ENCODE measurements around the gene THOC1.

The THOC1 gene

GRCh38 chr18:274313-274712 is 6.5 kb upstream of the THOC1 start:
- peaks cover 16% of the 10 kb centered on the region for H3K4me1 ChIP-seq (ENCODE audit: control insufficient read depth, insufficient read depth, low read length)
- H3K36me3 ChIP-seq (ENCODE audit: control insufficient read depth, insufficient read depth, low read length) = no peaks in the 10 kb centered on the region
- no peak overlapping the region for H3K9ac ChIP-seq (ENCODE audit: low read depth, low read length)
- H3K27ac ChIP-seq (ENCODE audit: low read depth, low read length) = no peak overlapping the region
- H3K9me3 ChIP-seq (ENCODE audit: control insufficient read depth, insufficient read depth, low read length) = no peaks in the 10 kb centered on the region
- H3K27me3 ChIP-seq (ENCODE audit: control insufficient read depth, insufficient read depth, low read length) = no peaks in the 10 kb centered on the region
- no peak overlapping the region for H3K4me3 ChIP-seq (ENCODE audit: low read depth, low read length)

- H3K4me1 ChIP-seq (ENCODE audit: control insufficient read depth, insufficient read depth, low read length) = peaks cover 21% of the 10 kb centered on the region
- no peaks in the 10 kb centered on the region for H3K9me3 ChIP-seq (ENCODE audit: control insufficient read depth, insufficient read depth, low read length)
- H3K36me3 ChIP-seq (ENCODE audit: control insufficient read depth, insufficient read depth, low read length) = no peaks in the 10 kb centered on the region
- no peak overlapping the region for H3K4me3 ChIP-seq (ENCODE audit: low read depth, low read length)
- no peaks in the 10 kb centered on the region for H3K27me3 ChIP-seq (ENCODE audit: control insufficient read depth, insufficient read depth, low read length)
- no peak overlapping the region for H3K9ac ChIP-seq (ENCODE audit: low read depth, low read length)
- H3K27ac ChIP-seq (ENCODE audit: low read depth, low read length) = no peak overlapping the region
Measured at GRCh38 chr18:273525-273924, 5.7 kb upstream of the THOC1 start.

- H3K9ac ChIP-seq (ENCODE audit: low read depth, low read length) = no peak overlapping the region
- no peaks in the 10 kb centered on the region for H3K9me3 ChIP-seq (ENCODE audit: control insufficient read depth, insufficient read depth, low read length)
- H3K27me3 ChIP-seq (ENCODE audit: control insufficient read depth, insufficient read depth, low read length) = no peaks in the 10 kb centered on the region
- peak overlapping the region; percentile 8 for H3K27ac ChIP-seq (ENCODE audit: low read depth, low read length)
- no peak overlapping the region for H3K4me3 ChIP-seq (ENCODE audit: low read depth, low read length)
- H3K4me1 ChIP-seq (ENCODE audit: control insufficient read depth, insufficient read depth, low read length) = peaks cover 21% of the 10 kb centered on the region
- H3K36me3 ChIP-seq (ENCODE audit: control insufficient read depth, insufficient read depth, low read length) = no peaks in the 10 kb centered on the region
Measured at GRCh38 chr18:272650-273049, 4.8 kb upstream of the THOC1 start.

GRCh38 chr18:269480-270095 is 1.7 kb upstream of the THOC1 start:
- Histone ChIP-seq H3K9me3 (ENCODE audit: control insufficient read depth, insufficient read depth, low read length) (no peaks in the 10 kb centered on the region), H3K27me3 (ENCODE audit: control insufficient read depth, insufficient read depth, low read length) (no peaks in the 10 kb centered on the region), H3K36me3 (ENCODE audit: control insufficient read depth, insufficient read depth, low read length) (peaks cover 10% of the 10 kb centered on the region), H3K4me3 (ENCODE audit: low read depth, low read length) (peak overlapping the region; percentile 18; the same call in 1 of the 2 replicates), H3K27ac (ENCODE audit: low read depth, low read length) (no peak overlapping the region), H3K9ac (ENCODE audit: low read depth, low read length) (no peak overlapping the region), H3K4me1 (ENCODE audit: control insufficient read depth, insufficient read depth, low read length) (peaks cover 21% of the 10 kb centered on the region)

GRCh38 chr18:267380-267687 is 513 bp downstream of the THOC1 start:
- Histone ChIP-seq H3K27ac (ENCODE audit: low read depth, low read length) (peak overlapping the region; percentile 92), H3K9me3 (ENCODE audit: control insufficient read depth, insufficient read depth, low read length) (no peaks in the 10 kb centered on the region), H3K9ac (ENCODE audit: low read depth, low read length) (peak overlapping the region; percentile 87), H3K4me3 (ENCODE audit: low read depth, low read length) (peak overlapping the region; percentile 89), H3K4me1 (ENCODE audit: control insufficient read depth, insufficient read depth, low read length) (peaks cover 18% of the 10 kb centered on the region), H3K36me3 (ENCODE audit: control insufficient read depth, insufficient read depth, low read length) (peaks cover 30% of the 10 kb centered on the region), H3K27me3 (ENCODE audit: control insufficient read depth, insufficient read depth, low read length) (no peaks in the 10 kb centered on the region)

- Histone ChIP-seq H3K4me1 (ENCODE audit: control insufficient read depth, insufficient read depth, low read length) (no peaks in the 10 kb centered on the region), H3K27me3 (ENCODE audit: control insufficient read depth, insufficient read depth, low read length) (no peaks in the 10 kb centered on the region), H3K36me3 (ENCODE audit: control insufficient read depth, insufficient read depth, low read length) (peaks cover 88% of the 10 kb centered on the region), H3K9me3 (ENCODE audit: control insufficient read depth, insufficient read depth, low read length) (no peaks in the 10 kb centered on the region), H3K4me3 (ENCODE audit: low read depth, low read length) (no peak overlapping the region), H3K9ac (ENCODE audit: low read depth, low read length) (no peak overlapping the region), H3K27ac (ENCODE audit: low read depth, low read length) (no peak overlapping the region)
Measured at GRCh38 chr18:261398-262073, 6.3 kb downstream of the THOC1 start.

GRCh38 chr18:260547-260946 is 7.3 kb downstream of the THOC1 start:
- no peak overlapping the region for H3K4me3 ChIP-seq (ENCODE audit: low read depth, low read length)
- peaks cover 97% of the 10 kb centered on the region for H3K36me3 ChIP-seq (ENCODE audit: control insufficient read depth, insufficient read depth, low read length)
- no peak overlapping the region for H3K9ac ChIP-seq (ENCODE audit: low read depth, low read length)
- no peaks in the 10 kb centered on the region for H3K9me3 ChIP-seq (ENCODE audit: control insufficient read depth, insufficient read depth, low read length)
- H3K4me1 ChIP-seq (ENCODE audit: control insufficient read depth, insufficient read depth, low read length) = no peaks in the 10 kb centered on the region
- no peak overlapping the region for H3K27ac ChIP-seq (ENCODE audit: low read depth, low read length)
- H3K27me3 ChIP-seq (ENCODE audit: control insufficient read depth, insufficient read depth, low read length) = no peaks in the 10 kb centered on the region

GRCh38 chr18:255171-255570 is 12.7 kb downstream of the THOC1 start:
- H3K9ac ChIP-seq (ENCODE audit: low read depth, low read length) = no peak overlapping the region
- no peak overlapping the region for H3K27ac ChIP-seq (ENCODE audit: low read depth, low read length)
- no peak overlapping the region for H3K4me3 ChIP-seq (ENCODE audit: low read depth, low read length)
- H3K9me3 ChIP-seq (ENCODE audit: control insufficient read depth, insufficient read depth, low read length) = no peaks in the 10 kb centered on the region
- peaks cover 100% of the 10 kb centered on the region for H3K36me3 ChIP-seq (ENCODE audit: control insufficient read depth, insufficient read depth, low read length)
- H3K27me3 ChIP-seq (ENCODE audit: control insufficient read depth, insufficient read depth, low read length) = no peaks in the 10 kb centered on the region
- H3K4me1 ChIP-seq (ENCODE audit: control insufficient read depth, insufficient read depth, low read length) = no peaks in the 10 kb centered on the region

GRCh38 chr18:253121-253520 is 14.7 kb downstream of the THOC1 start:
- Histone ChIP-seq H3K9me3 (ENCODE audit: control insufficient read depth, insufficient read depth, low read length) (no peaks in the 10 kb centered on the region), H3K9ac (ENCODE audit: low read depth, low read length) (no peak overlapping the region), H3K36me3 (ENCODE audit: control insufficient read depth, insufficient read depth, low read length) (peaks cover 95% of the 10 kb centered on the region), H3K4me3 (ENCODE audit: low read depth, low read length) (no peak overlapping the region), H3K27me3 (ENCODE audit: control insufficient read depth, insufficient read depth, low read length) (no peaks in the 10 kb centered on the region), H3K4me1 (ENCODE audit: control insufficient read depth, insufficient read depth, low read length) (no peaks in the 10 kb centered on the region), H3K27ac (ENCODE audit: low read depth, low read length) (no peak overlapping the region)

GRCh38 chr18:251572-251971 is 16.3 kb downstream of the THOC1 start:
- Histone ChIP-seq H3K27me3 (ENCODE audit: control insufficient read depth, insufficient read depth, low read length) (no peaks in the 10 kb centered on the region), H3K9ac (ENCODE audit: low read depth, low read length) (no peak overlapping the region), H3K27ac (ENCODE audit: low read depth, low read length) (no peak overlapping the region), H3K4me1 (ENCODE audit: control insufficient read depth, insufficient read depth, low read length) (no peaks in the 10 kb centered on the region), H3K4me3 (ENCODE audit: low read depth, low read length) (no peak overlapping the region), H3K9me3 (ENCODE audit: control insufficient read depth, insufficient read depth, low read length) (no peaks in the 10 kb centered on the region), H3K36me3 (ENCODE audit: control insufficient read depth, insufficient read depth, low read length) (peaks cover 94% of the 10 kb centered on the region)

- no peaks in the 10 kb centered on the region for H3K9me3 ChIP-seq (ENCODE audit: control insufficient read depth, insufficient read depth, low read length)
- no peaks in the 10 kb centered on the region for H3K27me3 ChIP-seq (ENCODE audit: control insufficient read depth, insufficient read depth, low read length)
- H3K9ac ChIP-seq (ENCODE audit: low read depth, low read length) = no peak overlapping the region
- no peaks in the 10 kb centered on the region for H3K4me1 ChIP-seq (ENCODE audit: control insufficient read depth, insufficient read depth, low read length)
- peaks cover 94% of the 10 kb centered on the region for H3K36me3 ChIP-seq (ENCODE audit: control insufficient read depth, insufficient read depth, low read length)
- H3K27ac ChIP-seq (ENCODE audit: low read depth, low read length) = no peak overlapping the region
- H3K4me3 ChIP-seq (ENCODE audit: low read depth, low read length) = no peak overlapping the region
Measured at GRCh38 chr18:250685-251084, 17.2 kb downstream of the THOC1 start.

Data from HUES48 (cell line).